Measurements from ENCODE around the gene RIBC2. TPM values are rescaled to one million over a fixed set of nuclear protein-coding genes. Genes with fewer than 3 reads are reported as not detected.

Gene RIBC2
- total RNA-seq, 4 donors from 2014 or later = 0.94 to 1.1 TPM; not detected in 2

DNA sequence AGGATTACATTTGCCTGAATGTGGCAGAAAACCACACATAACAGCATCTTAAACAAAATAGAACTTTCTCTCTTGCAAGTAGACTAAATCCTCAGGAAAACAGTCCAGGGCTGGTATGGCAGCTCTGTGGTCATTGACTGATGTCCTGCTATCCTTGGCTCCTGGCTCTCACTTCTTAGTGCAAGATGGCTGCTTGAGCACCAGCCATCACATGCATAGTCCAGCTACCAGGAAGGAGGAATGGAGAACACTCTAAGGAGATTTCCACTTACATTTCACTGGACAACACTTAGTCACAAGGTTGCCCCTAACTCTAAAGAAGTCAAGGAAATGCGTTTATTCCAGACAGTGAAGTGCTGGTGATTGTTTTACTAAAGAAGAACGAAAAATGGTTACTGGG, 13.6 kb downstream of the RIBC2 start:
- no peak overlapping the region for H3K4me3 ChIP-seq
- peaks cover 0 to 6% (median 0%) of the 10 kb centered on the region in 3 donors for H3K9me3 ChIP-seq
- WGBS, 2 donors (ENCODE audit: low coverage in 1 of 2) = 79 to 100% methylated on average over 2 of the region's 2 CpGs
- TF ChIP-seq POLR2AphosphoS5 (IDR thresholded peaks at IDR 0.05) (no peak), POLR2A (IDR thresholded peaks at IDR 0.05) (no peak), EP300 (IDR thresholded peaks at IDR 0.05) (no peak)
- TF ChIP-seq, protein P1, sequence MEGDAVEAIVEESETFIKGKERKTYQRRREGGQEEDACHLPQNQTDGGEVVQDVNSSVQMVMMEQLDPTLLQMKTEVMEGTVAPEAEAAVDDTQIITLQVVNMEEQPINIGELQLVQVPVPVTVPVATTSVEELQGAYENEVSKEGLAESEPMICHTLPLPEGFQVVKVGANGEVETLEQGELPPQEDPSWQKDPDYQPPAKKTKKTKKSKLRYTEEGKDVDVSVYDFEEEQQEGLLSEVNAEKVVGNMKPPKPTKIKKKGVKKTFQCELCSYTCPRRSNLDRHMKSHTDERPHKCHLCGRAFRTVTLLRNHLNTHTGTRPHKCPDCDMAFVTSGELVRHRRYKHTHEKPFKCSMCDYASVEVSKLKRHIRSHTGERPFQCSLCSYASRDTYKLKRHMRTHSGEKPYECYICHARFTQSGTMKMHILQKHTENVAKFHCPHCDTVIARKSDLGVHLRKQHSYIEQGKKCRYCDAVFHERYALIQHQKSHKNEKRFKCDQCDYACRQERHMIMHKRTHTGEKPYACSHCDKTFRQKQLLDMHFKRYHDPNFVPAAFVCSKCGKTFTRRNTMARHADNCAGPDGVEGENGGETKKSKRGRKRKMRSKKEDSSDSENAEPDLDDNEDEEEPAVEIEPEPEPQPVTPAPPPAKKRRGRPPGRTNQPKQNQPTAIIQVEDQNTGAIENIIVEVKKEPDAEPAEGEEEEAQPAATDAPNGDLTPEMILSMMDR (IDR thresholded peaks at IDR 0.05) = no peak
- no peak overlapping the region for H3K27ac ChIP-seq
- no peaks in the 10 kb centered on the region for H3K4me1 ChIP-seq
- ATAC-seq = no peak
- H3K36me3 ChIP-seq = no peaks in the 10 kb centered on the region
- H3K27me3 ChIP-seq = no peaks in the 10 kb centered on the region

- ATAC-seq = no peak
- TF ChIP-seq, protein P1 (IDR thresholded peaks at IDR 0.05) = no peak
- TF ChIP-seq POLR2AphosphoS5 (IDR thresholded peaks at IDR 0.05) (no peak), POLR2A (IDR thresholded peaks at IDR 0.05) (no peak), EP300 (IDR thresholded peaks at IDR 0.05) (no peak)
- no peaks in the 10 kb centered on the region for H3K36me3 ChIP-seq
- H3K4me1 ChIP-seq = no peaks in the 10 kb centered on the region
- H3K27me3 ChIP-seq = no peaks in the 10 kb centered on the region
- no peak overlapping the region for H3K27ac ChIP-seq
- H3K4me3 ChIP-seq = no peak overlapping the region
- WGBS, 2 donors (ENCODE audit: low coverage in 1 of 2) = 86 to 87% methylated on average over 8 to 13 of the region's 19 CpGs
- H3K9me3 ChIP-seq = peaks cover 0 to 6% (median 0%) of the 10 kb centered on the region in 3 donors
Measured at GRCh38 chr22:45428391-45429385, 15.2 kb downstream of the RIBC2 start.

- no peak overlapping the region for H3K27ac ChIP-seq
- H3K4me1 ChIP-seq = no peaks in the 10 kb centered on the region
- H3K4me3 ChIP-seq = no peak overlapping the region
- WGBS, 2 donors (ENCODE audit: low coverage in 1 of 2) = 93 to 100% methylated on average over 1 to 7 of the region's 10 CpGs
- TF ChIP-seq EP300 (IDR thresholded peaks at IDR 0.05) (no peak), POLR2A (IDR thresholded peaks at IDR 0.05) (no peak), POLR2AphosphoS5 (IDR thresholded peaks at IDR 0.05) (no peak)
- TF ChIP-seq, protein P1 (IDR thresholded peaks at IDR 0.05) = no peak
- peaks cover 0 to 6% (median 0%) of the 10 kb centered on the region in 3 donors for H3K9me3 ChIP-seq
- ATAC-seq = no peak
- no peaks in the 10 kb centered on the region for H3K27me3 ChIP-seq
- no peaks in the 10 kb centered on the region for H3K36me3 ChIP-seq
Measured at GRCh38 chr22:45429424-45429823, 15.9 kb downstream of the RIBC2 start.

DNA sequence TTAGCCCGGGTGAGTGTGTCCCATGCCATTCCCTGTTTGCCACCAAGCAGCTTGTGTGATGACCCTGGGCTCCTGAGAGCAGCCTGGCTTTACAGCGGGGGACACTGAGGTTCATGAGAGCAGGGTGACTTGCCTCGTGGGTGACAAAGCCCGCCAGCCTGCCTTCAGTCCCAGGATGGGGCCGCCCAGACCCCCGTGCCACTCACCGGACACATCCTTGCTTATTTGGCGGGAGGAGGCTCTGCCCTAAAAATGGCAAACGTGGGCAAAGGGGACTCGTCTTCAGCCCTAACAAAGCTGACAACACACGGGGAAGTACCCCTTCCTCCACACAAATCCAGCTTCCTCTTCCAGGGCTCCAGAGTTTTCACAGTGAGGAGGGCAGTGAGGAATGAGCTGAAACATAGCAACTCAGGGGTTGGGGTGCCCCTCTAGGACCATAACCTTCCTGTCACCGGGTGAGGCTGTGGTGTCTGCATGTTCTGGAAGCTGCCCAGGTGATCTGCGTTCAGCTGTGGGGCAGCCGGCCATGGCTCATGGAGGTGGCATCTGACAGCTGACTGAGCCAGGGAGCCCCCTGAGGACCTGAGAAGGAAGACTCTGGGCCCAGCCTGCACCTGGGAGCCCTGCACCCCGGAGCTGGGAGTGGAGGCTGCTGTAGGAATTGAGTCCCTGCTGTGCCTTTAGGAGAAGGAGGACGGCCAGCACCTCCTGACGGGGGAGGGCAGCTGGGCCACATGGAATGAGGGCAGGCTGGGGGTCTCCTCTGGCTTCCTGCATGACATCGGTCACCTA, 16.7 kb downstream of the RIBC2 start:
- Histone ChIP-seq H3K27ac (no peak overlapping the region), H3K27me3 (no peaks in the 10 kb centered on the region), H3K9me3 (peaks cover 0 to 6% (median 0%) of the 10 kb centered on the region in 3 donors), H3K36me3 (no peaks in the 10 kb centered on the region), H3K4me1 (peaks cover 0 to 7% (median 0%) of the 10 kb centered on the region in 3 donors), H3K4me3 (no peak overlapping the region)
- no peak for ATAC-seq
- WGBS, 2 donors (ENCODE audit: low coverage in 1 of 2) = no CpG with 5 or more reads among the region's 18 CpGs
- TF ChIP-seq POLR2AphosphoS5 (IDR thresholded peaks at IDR 0.05) (no peak), POLR2A (IDR thresholded peaks at IDR 0.05) (no peak), EP300 (IDR thresholded peaks at IDR 0.05) (no peak)
- TF ChIP-seq, protein P1 (IDR thresholded peaks at IDR 0.05) = no peak

All from gastroesophageal sphincter (tissue), 4 donors.